ENCODE data around the gene SHB.

- TF ChIP-seq, protein P1, sequence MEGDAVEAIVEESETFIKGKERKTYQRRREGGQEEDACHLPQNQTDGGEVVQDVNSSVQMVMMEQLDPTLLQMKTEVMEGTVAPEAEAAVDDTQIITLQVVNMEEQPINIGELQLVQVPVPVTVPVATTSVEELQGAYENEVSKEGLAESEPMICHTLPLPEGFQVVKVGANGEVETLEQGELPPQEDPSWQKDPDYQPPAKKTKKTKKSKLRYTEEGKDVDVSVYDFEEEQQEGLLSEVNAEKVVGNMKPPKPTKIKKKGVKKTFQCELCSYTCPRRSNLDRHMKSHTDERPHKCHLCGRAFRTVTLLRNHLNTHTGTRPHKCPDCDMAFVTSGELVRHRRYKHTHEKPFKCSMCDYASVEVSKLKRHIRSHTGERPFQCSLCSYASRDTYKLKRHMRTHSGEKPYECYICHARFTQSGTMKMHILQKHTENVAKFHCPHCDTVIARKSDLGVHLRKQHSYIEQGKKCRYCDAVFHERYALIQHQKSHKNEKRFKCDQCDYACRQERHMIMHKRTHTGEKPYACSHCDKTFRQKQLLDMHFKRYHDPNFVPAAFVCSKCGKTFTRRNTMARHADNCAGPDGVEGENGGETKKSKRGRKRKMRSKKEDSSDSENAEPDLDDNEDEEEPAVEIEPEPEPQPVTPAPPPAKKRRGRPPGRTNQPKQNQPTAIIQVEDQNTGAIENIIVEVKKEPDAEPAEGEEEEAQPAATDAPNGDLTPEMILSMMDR (conservative IDR thresholded peaks at IDR 0.05; ENCODE audit: low read depth, low read length): no peak
- TF ChIP-seq EZH2 (IDR thresholded peaks at IDR 0.05; ENCODE audit: borderline replicate concordance, low read depth, low read length, poor library complexity, severe bottlenecking): no peak
Observed at GRCh38 chr9:38033941-38034340, 35.1 kb downstream of the SHB start.

Measured in A673 (cell line).